Stimulated activated CD8-positive, alpha-beta memory T cell treated with anti-CD3 and anti-CD28 coated beads, Interleukin-4, amount 100 ng/mL, for 4 hours (primary cell): ENCODE data around the gene ALKBH5.

ENCODE experiments used
- DNase-seq, 2 donors: peaks; one replicate each; pipeline ENCODE4 v3.0.0-alpha.2; 2020; ENCODE audit warnings: low read depth in 2 of 2, low spot score in 1 of 2

Gene ALKBH5

GRCh38 chr17:18157354-18157985 is 26.2 kb upstream of the ALKBH5 start:
- DNase-seq: no peak

GRCh38 chr17:18158022-18158600 is 25.5 kb upstream of the ALKBH5 start:
- peak; percentile 90 to 93 for DNase-seq

GRCh38 chr17:18159551-18160120 is 24.0 kb upstream of the ALKBH5 start:
- no peak for DNase-seq

GRCh38 chr17:18160128-18160856 is 23.3 kb upstream of the ALKBH5 start:
- no peak for DNase-seq

GRCh38 chr17:18161207-18162145 is 22.2 kb upstream of the ALKBH5 start:
- no peak for DNase-seq

GRCh38 chr17:18163547-18163946 is 20.1 kb upstream of the ALKBH5 start:
- no peak for DNase-seq

GRCh38 chr17:18166894-18167293 is 16.7 kb upstream of the ALKBH5 start:
- no peak for DNase-seq

GRCh38 chr17:18167421-18167820 is 16.2 kb upstream of the ALKBH5 start:
- no peak for DNase-seq

- no peak for DNase-seq
These were observed 10.9 kb upstream of the ALKBH5 start for GRCh38 chr17:18172531-18173278.

GRCh38 chr17:18173740-18174139 is 9.9 kb upstream of the ALKBH5 start:
- no peak for DNase-seq

- no peak for DNase-seq
These were observed 7.5 kb upstream of the ALKBH5 start for GRCh38 chr17:18176176-18176575.

- DNase-seq: no peak
These were observed 6.5 kb upstream of the ALKBH5 start for GRCh38 chr17:18177133-18177532.

GRCh38 chr17:18177722-18178121 is 5.9 kb upstream of the ALKBH5 start:
- DNase-seq: no peak

- DNase-seq: no peak
These were observed 4.4 kb upstream of the ALKBH5 start for GRCh38 chr17:18179196-18179595.

GRCh38 chr17:18179804-18180203 is 3.8 kb upstream of the ALKBH5 start:
- DNase-seq: no peak

GRCh38 chr17:18181358-18181757 is 2.3 kb upstream of the ALKBH5 start:
- no peak for DNase-seq

GRCh38 chr17:18182110-18182977 is 1.3 kb upstream of the ALKBH5 start:
- DNase-seq: no peak

GRCh38 chr17:18182978-18183333 is 672 bp upstream of the ALKBH5 start:
- peak; percentile 65 to 70 for DNase-seq
